MG63 (cell line): ENCODE data around the gene MYH6. TPM values are rescaled to one million over a fixed set of nuclear protein-coding genes. Genes with fewer than 3 reads are reported as not detected.
"Not testable (repeated sequence)": the region's sequence is repeated elsewhere in the genome, so short reads cannot be mapped to it uniquely, and the experiment has no call there.

Experiments
- DNase-seq: peaks from one replicate; pipeline ENCODE4 v3.0.0-alpha.2; 2020
- H3K27me3 ChIP-seq: fragments of 250-450 bp; sonication (Bioruptor Pico); 2 replicates; pipeline ENCODE4 v1.5.1; 2020; ENCODE audit warnings: mild to moderate bottlenecking, moderate library complexity
- H3K36me3 ChIP-seq: fragments of 250-450 bp; sonication (Bioruptor Pico); 2 replicates; pipeline ENCODE4 v1.5.1; 2020; ENCODE audit warnings: mild to moderate bottlenecking, moderate library complexity
- H3K4me3 ChIP-seq: fragments of 250-450 bp; sonication (Bioruptor Pico); 2 replicates; pipeline ENCODE4 v1.5.1; 2020; ENCODE audit warnings: mild to moderate bottlenecking, moderate library complexity
- H3K9me3 ChIP-seq: fragments of 250-450 bp; sonication (Bioruptor Pico); 2 replicates; pipeline ENCODE4 v1.5.1; 2020; ENCODE audit warnings: mild to moderate bottlenecking, moderate library complexity
- total RNA-seq: library from RNA; depleted of rRNA; stranded (reverse); fragments of >200 nt; shearing (Covaris generic); gene quantifications from 2 replicates; pipeline ENCODE4 v1.2.3, GENCODE V29; 2014; ENCODE audit warnings: low replicate concordance

MYH6 gene
- total RNA-seq, 1 experiment from 2014 or later, result not detected

GRCh38 chr14:23405516-23406025 lies 2.5 kb downstream of the MYH6 start:
- H3K9me3 ChIP-seq, result no peaks in the 10 kb centered on the region
- no peaks in the 10 kb centered on the region for H3K27me3 ChIP-seq
- H3K36me3 ChIP-seq, result no peaks in the 10 kb centered on the region
- H3K4me3 ChIP-seq, result no peak overlapping the region
- DNase-seq, result no peak

GRCh38 chr14:23405096-23405495 lies 3.0 kb downstream of the MYH6 start:
- Histone ChIP-seq H3K27me3 (no peaks in the 10 kb centered on the region), H3K9me3 (no peaks in the 10 kb centered on the region), H3K36me3 (no peaks in the 10 kb centered on the region), H3K4me3 (no peak overlapping the region)
- DNase-seq, result no peak

GRCh38 chr14:23404331-23404900 lies 3.7 kb downstream of the MYH6 start:
- Histone ChIP-seq H3K36me3 (no peaks in the 10 kb centered on the region), H3K4me3 (no peak overlapping the region), H3K27me3 (no peaks in the 10 kb centered on the region), H3K9me3 (no peaks in the 10 kb centered on the region)
- no peak for DNase-seq

- no peaks in the 10 kb centered on the region for H3K36me3 ChIP-seq
- no peak for DNase-seq
- no peaks in the 10 kb centered on the region for H3K27me3 ChIP-seq
- H3K9me3 ChIP-seq, result no peaks in the 10 kb centered on the region
- no peak overlapping the region for H3K4me3 ChIP-seq
Measured at GRCh38 chr14:23403908-23404307, 4.2 kb downstream of the MYH6 start.

- Histone ChIP-seq H3K9me3 (no peaks in the 10 kb centered on the region), H3K27me3 (no peaks in the 10 kb centered on the region), H3K4me3 (no peak overlapping the region), H3K36me3 (no peaks in the 10 kb centered on the region)
- DNase-seq, result no peak
Measured at GRCh38 chr14:23403139-23403438, 5.0 kb downstream of the MYH6 start.

- no peak for DNase-seq
- no peaks in the 10 kb centered on the region for H3K9me3 ChIP-seq
- H3K36me3 ChIP-seq, result no peaks in the 10 kb centered on the region
- H3K27me3 ChIP-seq, result no peaks in the 10 kb centered on the region
- H3K4me3 ChIP-seq, result no peak overlapping the region
Measured at GRCh38 chr14:23402296-23403138, 5.6 kb downstream of the MYH6 start.

GRCh38 chr14:23401291-23401690 lies 6.8 kb downstream of the MYH6 start:
- H3K36me3 ChIP-seq, result no peaks in the 10 kb centered on the region
- H3K4me3 ChIP-seq, result no peak overlapping the region
- H3K27me3 ChIP-seq, result no peaks in the 10 kb centered on the region
- H3K9me3 ChIP-seq, result no peaks in the 10 kb centered on the region
- DNase-seq, result no peak

GRCh38 chr14:23400496-23401149 lies 7.5 kb downstream of the MYH6 start:
- not testable (repeated sequence) for H3K27me3 ChIP-seq, H3K4me3 ChIP-seq, H3K9me3 ChIP-seq, DNase-seq, H3K36me3 ChIP-seq

- no peak overlapping the region for H3K4me3 ChIP-seq
- H3K36me3 ChIP-seq, result no peaks in the 10 kb centered on the region
- no peaks in the 10 kb centered on the region for H3K27me3 ChIP-seq
- no peak for DNase-seq
- no peaks in the 10 kb centered on the region for H3K9me3 ChIP-seq
Measured at GRCh38 chr14:23399591-23399990, 8.5 kb downstream of the MYH6 start.

GRCh38 chr14:23399136-23399535 lies 8.9 kb downstream of the MYH6 start:
- no peak for DNase-seq
- Histone ChIP-seq H3K4me3 (no peak overlapping the region), H3K27me3 (no peaks in the 10 kb centered on the region), H3K36me3 (no peaks in the 10 kb centered on the region), H3K9me3 (no peaks in the 10 kb centered on the region)

GRCh38 chr14:23398348-23398747 lies 9.7 kb downstream of the MYH6 start:
- Histone ChIP-seq H3K36me3 (no peaks in the 10 kb centered on the region), H3K27me3 (no peaks in the 10 kb centered on the region), H3K9me3 (no peaks in the 10 kb centered on the region), H3K4me3 (no peak overlapping the region)
- no peak for DNase-seq

GRCh38 chr14:23396781-23397407 lies 11.2 kb downstream of the MYH6 start:
- no peaks in the 10 kb centered on the region for H3K36me3 ChIP-seq
- no peak overlapping the region for H3K4me3 ChIP-seq
- H3K27me3 ChIP-seq, result no peaks in the 10 kb centered on the region
- DNase-seq, result no peak
- H3K9me3 ChIP-seq, result no peaks in the 10 kb centered on the region

- no peaks in the 10 kb centered on the region for H3K27me3 ChIP-seq
- no peak overlapping the region for H3K4me3 ChIP-seq
- no peak for DNase-seq
- no peaks in the 10 kb centered on the region for H3K36me3 ChIP-seq
- H3K9me3 ChIP-seq, result no peaks in the 10 kb centered on the region
Measured at GRCh38 chr14:23396126-23396525, 11.9 kb downstream of the MYH6 start.

- Histone ChIP-seq H3K4me3 (no peak overlapping the region), H3K36me3 (no peaks in the 10 kb centered on the region), H3K9me3 (no peaks in the 10 kb centered on the region), H3K27me3 (no peaks in the 10 kb centered on the region)
- DNase-seq, result no peak
Measured at GRCh38 chr14:23392613-23393012, 15.5 kb downstream of the MYH6 start.

GRCh38 chr14:23389871-23390270 lies 18.2 kb downstream of the MYH6 start:
- not testable (repeated sequence) for H3K27me3 ChIP-seq, H3K36me3 ChIP-seq

GRCh38 chr14:23389396-23389795 lies 18.7 kb downstream of the MYH6 start:
- no peaks in the 10 kb centered on the region for H3K27me3 ChIP-seq

More at GRCh38 chr14:23389871-23390270, 18.2 kb downstream of the MYH6 start:
- not testable (repeated sequence) for H3K4me3 ChIP-seq, H3K9me3 ChIP-seq, DNase-seq

GRCh38 chr14:23388996-23389395 lies 19.1 kb downstream of the MYH6 start:
- Histone ChIP-seq H3K4me3 (no peak overlapping the region), H3K9me3 (no peaks in the 10 kb centered on the region), H3K36me3 (no peaks in the 10 kb centered on the region), H3K27me3 (no peaks in the 10 kb centered on the region)
- DNase-seq, result no peak

More at GRCh38 chr14:23389396-23389795, 18.7 kb downstream of the MYH6 start:
- DNase-seq, result no peak
- H3K4me3 ChIP-seq, result no peak overlapping the region
- H3K36me3 ChIP-seq, result no peaks in the 10 kb centered on the region
- no peaks in the 10 kb centered on the region for H3K9me3 ChIP-seq
